ENCODE measurements around the gene ARHGDIB. TPM values are rescaled to one million over a fixed set of nuclear protein-coding genes. Genes with fewer than 3 reads are reported as not detected.

Gene ARHGDIB
- total RNA-seq, 1 donor from 2014 or later, result 19.0 TPM

GRCh38 chr12:14982991-14983390, 21.6 kb upstream of the ARHGDIB start:
- no peaks in the 10 kb centered on the region for H3K9me3 ChIP-seq (ENCODE audit: insufficient read depth, low read depth, low read length)
- H3K79me2 ChIP-seq (ENCODE audit: insufficient read depth, low read length), result no peaks in the 10 kb centered on the region
- DNase-seq (ENCODE audit: low read depth) (no peak), FAIRE-seq (no peak)
- H3K4me3 Mint-ChIP-seq (ENCODE audit: unreplicated experiment), result no peak overlapping the region
- H3K4me2 ChIP-seq (ENCODE audit: low read length), result no peak overlapping the region
- no peaks in the 10 kb centered on the region for H3K36me3 Mint-ChIP-seq (ENCODE audit: low read depth, unreplicated experiment)
- H3K4me1 ChIP-seq (ENCODE audit: insufficient read depth, low read length), result no peaks in the 10 kb centered on the region
- H2AFZ ChIP-seq (ENCODE audit: low read depth, low read length), result no peak overlapping the region
- H3K36me3 ChIP-seq (ENCODE audit: insufficient read depth, low read length), result no peaks in the 10 kb centered on the region
- H3K9ac ChIP-seq (ENCODE audit: low read length), result no peak overlapping the region
- H3K4me3 ChIP-seq (ENCODE audit: insufficient read depth, low read depth, low read length), result no peak overlapping the region
- H3K27me3 ChIP-seq (ENCODE audit: insufficient read depth, low read length), result no peaks in the 10 kb centered on the region
- H3K9me3 Mint-ChIP-seq (ENCODE audit: unreplicated experiment), result no peaks in the 10 kb centered on the region
- H3K4me1 Mint-ChIP-seq (ENCODE audit: low read depth, unreplicated experiment), result no peaks in the 10 kb centered on the region
- TF ChIP-seq CTCF (IDR thresholded peaks at IDR 0.05; ENCODE audit: insufficient read depth, low read depth, low read length), result no peak
- TF ChIP-seq EZH2 (IDR thresholded peaks at IDR 0.05; ENCODE audit: insufficient read depth, low read length), result no peak
- H3K27ac ChIP-seq (ENCODE audit: low read depth, low read length), result no peak overlapping the region
- H3K27ac Mint-ChIP-seq (ENCODE audit: unreplicated experiment), result no peak overlapping the region
- H3K27me3 Mint-ChIP-seq (ENCODE audit: low read depth, unreplicated experiment), result peaks cover 4% of the 10 kb centered on the region
- no peaks in the 10 kb centered on the region for H4K20me1 ChIP-seq (ENCODE audit: insufficient read depth, low read length)

GRCh38 chr12:14982562-14982961, 21.2 kb upstream of the ARHGDIB start:
- no peak overlapping the region for H3K27ac Mint-ChIP-seq (ENCODE audit: unreplicated experiment)

More at GRCh38 chr12:14982562-14982961, 21.2 kb upstream of the ARHGDIB start:
- no peak for TF ChIP-seq CTCF (IDR thresholded peaks at IDR 0.05; ENCODE audit: insufficient read depth, low read depth, low read length)
- TF ChIP-seq EZH2 (IDR thresholded peaks at IDR 0.05; ENCODE audit: insufficient read depth, low read length), result no peak
- no peaks in the 10 kb centered on the region for H4K20me1 ChIP-seq (ENCODE audit: insufficient read depth, low read length)
- no peak overlapping the region for H3K4me2 ChIP-seq (ENCODE audit: low read length)
- no peak overlapping the region for H3K27ac ChIP-seq (ENCODE audit: low read depth, low read length)
- H2AFZ ChIP-seq (ENCODE audit: low read depth, low read length), result no peak overlapping the region
- FAIRE-seq, result no peak
- H3K27me3 Mint-ChIP-seq (ENCODE audit: low read depth, unreplicated experiment), result peaks cover 4% of the 10 kb centered on the region
- no peaks in the 10 kb centered on the region for H3K79me2 ChIP-seq (ENCODE audit: insufficient read depth, low read length)
- H3K4me3 Mint-ChIP-seq (ENCODE audit: unreplicated experiment), result no peak overlapping the region
- H3K9me3 ChIP-seq (ENCODE audit: insufficient read depth, low read depth, low read length), result no peaks in the 10 kb centered on the region
- H3K36me3 Mint-ChIP-seq (ENCODE audit: low read depth, unreplicated experiment), result no peaks in the 10 kb centered on the region
- no peaks in the 10 kb centered on the region for H3K36me3 ChIP-seq (ENCODE audit: insufficient read depth, low read length)
- no peak overlapping the region for H3K9ac ChIP-seq (ENCODE audit: low read length)
- no peaks in the 10 kb centered on the region for H3K27me3 ChIP-seq (ENCODE audit: insufficient read depth, low read length)
- H3K4me3 ChIP-seq (ENCODE audit: insufficient read depth, low read depth, low read length), result no peak overlapping the region
- no peaks in the 10 kb centered on the region for H3K4me1 Mint-ChIP-seq (ENCODE audit: low read depth, unreplicated experiment)
- no peak for DNase-seq (ENCODE audit: low read depth)
- no peaks in the 10 kb centered on the region for H3K9me3 Mint-ChIP-seq (ENCODE audit: unreplicated experiment)
- H3K4me1 ChIP-seq (ENCODE audit: insufficient read depth, low read length), result no peaks in the 10 kb centered on the region

Data from astrocyte (in vitro differentiated cells and primary cell).